ENCODE data around the gene HRH2.
A peak's percentile ranks its signal among the peaks of the same experiment; 100 is the strongest.

HRH2 gene

DNA sequence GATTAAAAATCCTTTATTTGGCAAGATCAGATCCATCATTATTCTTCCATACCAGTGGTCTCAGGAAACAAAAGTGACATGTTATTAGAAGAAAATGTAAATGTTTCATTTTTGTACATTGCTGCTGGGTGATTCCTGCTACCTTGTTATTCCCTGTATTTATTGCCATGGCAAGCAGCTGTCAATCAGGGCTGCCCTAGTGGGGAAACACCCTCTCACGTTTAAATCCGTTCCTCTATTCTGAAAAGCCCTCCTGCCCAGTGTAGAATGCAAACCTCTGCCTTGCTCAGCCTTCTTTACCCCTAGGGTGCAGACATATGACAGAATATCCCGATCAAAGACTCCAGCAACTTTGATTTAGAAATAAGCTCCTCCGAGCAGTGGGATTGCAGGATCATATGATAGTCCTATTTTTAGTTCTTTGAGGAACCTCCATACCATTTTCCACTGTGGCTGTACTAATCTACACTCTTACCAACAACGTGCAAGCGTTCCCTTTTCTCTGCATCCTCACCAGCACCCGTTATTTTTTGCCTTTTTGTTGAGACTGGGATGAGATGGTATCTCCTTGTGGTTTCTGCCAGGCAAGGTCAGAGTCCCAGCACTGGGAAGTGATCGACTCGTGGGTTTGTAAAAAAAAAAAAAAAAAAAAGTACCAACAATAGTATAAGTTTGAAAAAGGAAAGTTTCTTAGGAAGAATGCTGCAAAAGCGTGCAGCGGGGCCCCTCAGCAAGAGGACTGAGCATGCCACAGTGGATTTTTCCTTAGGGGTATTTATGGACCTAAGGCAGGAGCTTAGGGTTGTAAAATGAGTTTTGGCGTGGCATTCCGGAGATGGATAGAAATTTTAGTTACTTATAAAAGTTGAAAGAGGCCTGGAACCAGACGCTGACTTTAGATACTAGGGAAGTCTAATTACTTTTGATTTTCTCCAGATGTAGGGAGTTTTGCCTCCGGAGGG, 66.7 kb downstream of the HRH2 start:
- intact Hi-C loops (cut with DNase I): loop anchor here (5.0 kb wide), 1 partner anchor 192 kb away; no protein-coding TSS in a partner anchor
- peak in 3 of 42 donors; percentile 5 to 38 (median 33) for DNase-seq

DNA sequence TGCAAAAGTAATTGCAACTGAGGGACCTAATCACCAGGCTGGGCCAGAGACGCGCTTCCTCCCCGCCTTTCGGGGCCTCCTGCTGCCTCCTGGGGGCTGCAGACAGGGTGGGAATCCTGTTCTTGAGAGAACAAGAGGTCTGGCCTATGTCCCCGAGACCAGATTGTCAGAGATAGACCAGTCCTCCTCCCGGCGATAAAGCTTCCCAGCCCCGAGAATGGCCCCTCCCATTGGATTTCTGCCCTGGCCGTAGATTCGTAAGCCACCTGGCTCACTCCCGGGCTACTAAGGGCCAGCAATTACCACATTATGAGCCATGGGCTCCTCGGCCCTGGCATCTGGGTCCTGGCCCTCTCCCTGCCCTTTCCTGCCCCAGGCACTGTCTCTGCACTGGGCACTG, 70.4 kb downstream of the HRH2 start:
- intact Hi-C loops (cut with DNase I): no loop called here
- DNase-seq: peak in 1 of 42 donors; percentile 30

DNA sequence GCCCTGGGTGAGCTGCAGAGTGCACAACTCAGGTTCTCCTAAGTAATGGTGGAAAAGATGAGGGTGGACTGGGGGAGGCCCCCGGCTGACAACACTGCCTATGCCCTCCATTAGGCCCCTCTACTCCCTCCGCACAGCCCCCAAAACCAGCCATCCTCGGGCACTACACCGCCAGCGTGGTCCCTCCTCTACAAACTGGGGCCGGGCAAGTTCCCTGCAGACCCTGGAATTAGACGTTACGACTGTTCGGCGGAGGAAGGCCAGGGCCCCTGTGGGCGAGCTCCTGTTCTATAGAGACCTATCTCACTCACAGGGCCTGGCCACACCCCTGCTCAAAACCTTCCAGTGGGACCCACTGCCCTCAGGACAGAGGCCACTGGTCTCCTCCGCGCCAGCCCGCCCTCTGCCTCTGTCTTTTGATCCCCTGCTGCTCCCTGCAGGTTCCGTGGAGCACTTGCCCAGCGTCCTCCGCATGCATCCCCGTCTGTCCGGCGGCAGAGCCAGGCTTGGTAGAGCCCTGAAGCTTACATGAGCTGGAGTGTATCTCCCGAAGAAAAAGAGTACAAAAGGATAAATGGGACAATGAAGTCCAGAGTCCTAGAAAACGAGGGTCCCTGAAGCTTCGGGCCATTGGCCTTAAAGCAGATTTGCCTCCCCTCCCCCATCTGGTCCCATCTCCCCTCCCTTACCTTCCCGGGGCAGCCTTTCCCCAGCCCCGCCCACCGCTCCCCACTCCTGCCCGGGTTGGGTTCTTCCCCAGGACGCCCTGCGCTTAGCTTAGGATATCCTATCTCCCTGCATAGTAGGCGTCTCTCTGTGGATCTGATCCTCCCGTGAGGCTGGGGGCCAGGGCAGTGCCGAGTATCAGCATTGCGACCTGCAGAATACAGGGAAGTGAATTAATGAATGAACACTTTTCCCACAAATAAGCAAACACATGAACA, 71.3 kb downstream of the HRH2 start:
- no peak for DNase-seq
- intact Hi-C loops (cut with DNase I): no loop called here

DNA sequence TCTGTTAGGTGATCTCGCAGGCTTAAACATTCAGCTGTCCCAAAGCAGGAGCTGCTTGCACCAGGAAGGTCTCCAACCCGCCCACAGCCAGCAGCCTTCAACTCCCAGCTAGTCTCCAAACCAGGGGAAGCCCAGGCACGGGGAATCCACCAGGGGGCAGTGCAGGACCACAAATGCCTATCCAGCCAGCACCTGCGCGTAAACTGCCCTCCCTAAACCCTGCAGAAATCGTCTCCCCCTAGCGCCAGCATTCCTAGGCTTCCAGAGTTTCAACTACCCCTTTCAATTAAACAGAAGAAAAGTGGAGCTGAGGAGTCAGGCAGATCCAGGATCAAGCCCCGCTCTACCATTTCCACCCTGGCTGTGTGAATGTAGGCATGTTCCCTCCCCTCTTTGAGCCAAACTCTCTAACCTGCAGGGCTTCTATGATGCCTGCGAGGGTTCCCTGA, 72.0 kb downstream of the HRH2 start:
- intact Hi-C loops (cut with DNase I): no loop called here
- DNase-seq: peak; percentile 85 to 98 (median 96)

DNA sequence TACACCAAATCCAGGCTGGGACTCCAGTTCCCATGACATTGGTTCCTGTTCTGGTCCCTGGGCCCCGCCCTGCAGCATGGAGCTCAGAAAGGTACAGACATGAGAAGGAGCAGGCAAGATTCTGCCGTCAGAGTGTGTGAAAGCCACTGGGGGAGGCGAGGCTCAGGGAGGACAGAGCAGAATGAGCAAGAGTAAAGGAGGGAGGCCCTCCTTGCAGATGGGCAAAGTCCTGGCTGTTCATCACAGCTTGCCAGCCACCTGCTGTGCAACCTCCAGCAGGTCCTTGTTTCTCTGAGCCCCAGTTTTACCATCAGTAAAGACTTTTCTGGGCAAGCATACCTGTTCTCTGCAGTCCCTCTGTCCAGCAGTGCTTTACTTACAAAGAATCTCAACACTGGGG, 73.3 kb downstream of the HRH2 start:
- intact Hi-C loops (cut with DNase I): no loop called here
- no peak for DNase-seq

DNA sequence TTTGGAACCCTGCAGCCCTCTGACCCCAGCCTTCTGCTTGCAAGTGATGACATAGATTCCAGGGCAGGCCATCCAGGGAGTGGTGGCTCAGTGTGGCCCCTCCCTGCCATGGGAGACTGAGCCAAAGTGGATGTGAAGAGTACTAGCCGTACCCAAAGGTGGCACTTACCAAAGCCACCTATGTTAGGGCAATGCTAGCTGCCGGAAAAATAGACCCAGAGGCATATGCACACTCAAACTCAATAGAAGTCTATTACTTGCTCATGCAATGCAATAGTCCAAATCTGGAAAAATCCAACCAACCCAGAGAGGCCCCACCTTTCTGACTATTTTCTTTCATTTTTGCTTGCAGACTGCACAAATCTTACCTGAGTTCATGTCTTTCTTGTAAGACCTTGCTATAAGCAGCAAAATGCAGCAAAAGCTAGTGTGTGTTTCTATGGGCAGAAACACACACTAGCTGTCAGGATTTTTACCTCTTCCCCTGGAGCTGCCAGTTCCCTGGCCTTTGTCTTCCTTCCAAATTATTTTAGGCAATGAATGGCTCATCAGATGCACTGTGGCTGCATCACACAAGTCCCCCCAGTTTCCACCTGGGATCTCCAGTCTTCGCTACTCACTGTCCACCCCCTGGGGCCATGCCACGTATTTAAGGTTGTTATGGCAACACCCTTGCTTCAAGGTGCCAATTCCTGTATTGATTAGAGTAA, 74.0 kb downstream of the HRH2 start:
- intact Hi-C loops (cut with DNase I): no loop called here
- no peak for DNase-seq

DNA sequence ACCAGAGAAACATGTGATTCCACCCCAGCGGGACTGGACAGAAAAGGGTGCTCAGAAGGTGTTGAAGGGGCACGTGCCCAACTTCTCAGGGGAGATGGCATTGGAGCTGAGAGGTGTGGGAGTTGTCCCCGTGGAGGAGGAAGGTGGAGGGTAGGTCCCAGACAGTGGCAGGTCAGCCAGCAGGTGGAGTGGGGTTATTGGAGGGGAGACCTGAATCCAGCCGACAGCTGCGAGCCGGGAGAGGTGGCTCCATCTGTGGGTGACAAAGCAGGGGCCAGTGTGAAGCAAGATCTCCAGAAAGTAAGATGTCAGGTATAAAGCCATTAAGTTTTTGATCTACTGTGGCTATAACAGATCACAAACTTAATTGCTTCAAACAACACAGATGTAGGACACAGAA, 75.1 kb downstream of the HRH2 start:
- DNase-seq: no peak
- intact Hi-C loops (cut with DNase I): no loop called here

DNA sequence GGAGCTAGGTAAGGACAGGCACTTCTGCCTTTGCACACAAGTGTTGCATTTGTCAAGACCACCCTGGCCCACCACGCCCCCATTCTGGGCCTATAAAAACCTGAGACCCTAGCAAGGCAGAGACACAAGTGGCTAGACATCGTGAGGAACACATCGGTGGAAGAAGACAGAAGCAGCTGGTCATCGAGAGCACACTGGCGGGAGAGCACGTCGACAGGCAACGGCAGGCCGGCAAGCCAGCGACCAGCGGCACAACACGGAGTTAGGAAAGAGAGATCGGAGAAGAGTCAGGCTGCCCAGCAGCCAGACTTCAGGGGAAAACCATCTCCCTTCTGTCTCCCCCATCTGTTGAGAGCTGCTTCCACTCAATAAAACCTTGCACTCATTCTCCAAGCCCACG, 76.1 kb downstream of the HRH2 start:
- intact Hi-C loops (cut with DNase I): no loop called here
- no peak for DNase-seq

DNA sequence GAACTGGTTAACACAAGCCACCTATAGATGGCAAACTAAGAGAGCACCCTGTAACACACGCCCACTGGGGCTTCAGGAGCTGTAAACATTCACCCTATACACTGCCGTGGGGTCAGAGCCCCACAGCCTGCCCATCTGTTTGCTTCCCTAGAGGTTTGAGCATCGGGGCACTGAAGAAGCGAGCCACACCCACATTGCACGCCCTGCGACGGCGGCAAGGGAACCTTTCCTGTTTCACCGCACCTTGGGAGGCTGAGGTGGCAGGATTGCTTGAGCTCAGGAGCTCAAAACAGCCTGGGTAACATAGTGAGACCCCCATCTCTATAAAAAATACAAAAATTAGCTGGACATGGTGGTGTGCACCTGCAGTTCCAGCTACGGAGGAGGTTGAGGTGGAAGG, 76.6 kb downstream of the HRH2 start:
- intact Hi-C loops (cut with DNase I): no loop called here
- peak in 1 of 42 donors; percentile 3 for DNase-seq

DNA sequence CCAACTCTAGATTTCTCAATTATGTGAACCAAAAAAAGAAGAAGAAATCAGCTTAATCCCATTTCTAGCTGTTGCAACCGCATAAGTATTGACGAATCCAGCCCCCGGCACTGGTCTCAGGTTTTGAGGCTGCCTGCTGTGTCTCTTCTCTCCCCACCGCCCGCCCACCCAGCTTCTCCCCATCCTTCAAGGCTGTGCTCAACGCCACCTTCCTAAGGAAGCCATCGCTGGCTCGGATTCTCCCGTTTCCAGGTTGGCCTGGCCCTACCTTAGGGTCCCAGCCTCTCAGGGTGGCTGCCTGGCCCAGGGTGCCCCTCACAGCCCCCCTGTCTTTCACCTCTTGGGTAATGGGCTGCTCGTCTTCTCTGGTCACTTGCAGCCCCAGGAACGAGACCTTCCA, 77.8 kb downstream of the HRH2 start:
- intact Hi-C loops (cut with DNase I): no loop called here
- DNase-seq: peak in 3 of 42 donors; percentile 8 to 32 (median 12)

DNA sequence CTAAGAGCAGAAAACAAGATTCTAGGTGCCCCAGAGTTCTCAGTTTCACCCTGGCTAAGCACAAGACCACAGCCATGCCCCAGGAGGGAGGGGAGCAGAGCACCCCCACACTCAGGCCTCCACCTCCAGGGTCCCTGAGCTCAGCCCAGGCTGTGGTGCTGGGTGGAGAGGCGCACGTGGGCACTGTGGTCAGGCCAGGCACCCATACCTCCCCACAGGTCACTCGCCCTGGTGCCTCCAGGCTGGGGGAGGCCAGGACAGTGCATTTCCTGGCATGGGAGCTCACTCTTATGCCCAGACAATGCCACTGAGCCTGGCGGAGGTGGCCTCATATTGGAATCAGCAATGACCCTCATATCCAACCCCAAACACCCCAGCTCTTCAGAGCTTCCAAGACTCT, 78.8 kb downstream of the HRH2 start:
- intact Hi-C loops (cut with DNase I): no loop called here
- DNase-seq: peak in 3 of 42 donors; percentile 7 to 26 (median 11)

DNA sequence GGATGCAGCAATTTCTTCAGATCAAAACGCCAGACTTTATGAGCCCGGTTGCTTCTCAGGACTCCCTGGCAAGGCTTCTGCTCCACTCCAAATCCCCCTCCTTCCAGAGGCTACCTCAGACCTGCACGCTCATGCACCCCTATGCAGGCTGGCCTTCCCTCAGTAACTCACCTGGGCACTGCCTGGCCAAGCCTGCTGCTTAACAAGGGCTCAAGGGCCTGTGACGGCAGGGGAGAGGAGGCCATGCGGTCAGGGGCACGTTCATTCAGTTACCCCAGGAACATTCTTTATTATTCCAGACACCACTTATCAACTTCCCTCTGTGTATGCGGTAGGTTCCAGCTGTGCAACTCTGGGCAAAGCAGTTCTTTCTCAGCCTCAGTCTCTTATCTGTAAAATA, 79.6 kb downstream of the HRH2 start:
- intact Hi-C loops (cut with DNase I): no loop called here
- DNase-seq: peak in 4 of 42 donors; percentile 5 to 19 (median 14)

DNA sequence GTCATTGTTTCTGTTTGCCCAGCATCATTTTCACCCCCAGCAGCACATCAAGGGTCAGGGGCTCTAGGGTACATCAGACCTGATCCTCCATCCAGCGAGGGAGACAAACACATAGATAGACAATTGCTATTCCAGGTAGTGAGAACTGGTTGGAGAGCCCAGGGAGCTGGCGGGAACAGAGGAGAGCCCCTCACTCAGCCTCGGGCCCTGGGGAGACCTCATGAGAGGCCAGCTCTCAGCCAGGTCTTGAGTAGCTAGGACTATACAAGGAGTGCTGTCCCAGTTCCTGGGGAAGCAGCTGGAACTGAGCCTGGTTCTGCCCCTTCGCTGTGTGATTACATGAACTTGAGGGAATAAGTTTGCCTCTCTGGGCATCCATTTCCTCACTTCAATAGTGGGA, 80.3 kb downstream of the HRH2 start:
- peak in 3 of 42 donors; percentile 3 to 36 (median 26) for DNase-seq
- intact Hi-C loops (cut with DNase I): no loop called here

DNA sequence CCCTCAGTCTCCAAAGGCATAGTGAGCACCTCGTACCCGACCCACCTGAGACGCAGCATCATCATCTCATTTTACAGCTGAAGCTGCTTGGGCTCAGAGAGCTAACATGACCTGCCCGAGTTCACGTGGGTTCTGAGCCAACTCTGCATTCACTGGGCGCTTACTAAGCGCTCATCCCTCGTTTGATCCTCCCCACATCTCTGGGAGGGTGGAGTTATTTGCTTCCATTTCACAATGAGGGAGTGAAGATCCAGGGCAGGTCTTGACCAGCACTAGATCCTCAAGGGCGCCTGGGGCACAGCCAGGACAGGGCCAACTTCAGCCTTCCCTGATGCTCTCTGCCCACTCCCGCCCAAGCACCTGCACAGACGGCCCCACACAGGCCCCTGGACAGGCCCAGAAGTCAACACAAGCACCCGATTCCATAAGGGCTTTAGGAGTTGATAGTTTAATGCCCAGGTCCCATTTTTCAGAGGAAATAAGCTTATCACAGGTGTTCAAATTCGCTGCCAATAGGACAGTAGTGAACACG, 80.8 kb downstream of the HRH2 start:
- peak in 4 of 42 donors; percentile 8 to 19 (median 12) for DNase-seq
- intact Hi-C loops (cut with DNase I): no loop called here

DNA sequence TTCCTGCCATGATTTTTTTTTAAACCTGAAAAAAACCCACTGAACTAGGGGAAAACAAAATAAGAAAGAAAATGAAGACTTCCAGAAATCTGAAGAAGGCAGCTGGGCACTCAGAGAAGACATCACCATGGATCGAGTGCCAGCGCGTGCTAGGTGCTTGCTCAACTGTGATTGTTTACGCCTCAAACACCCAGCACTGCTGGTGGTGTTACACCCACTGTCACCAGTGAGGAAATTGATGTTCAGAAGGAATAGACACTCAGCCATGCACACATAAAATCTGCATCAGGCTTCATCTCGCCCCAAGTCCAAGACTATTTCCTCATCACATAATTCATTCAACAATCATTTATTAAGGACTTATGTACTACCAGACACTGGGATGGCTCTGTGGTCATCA, 82.1 kb downstream of the HRH2 start:
- intact Hi-C loops (cut with DNase I): loop anchor here (10.0 kb wide), 1 partner anchor 135 kb away; the partner anchor contains the start of gene CPLX2
- peak in 3 of 42 donors; percentile 3 to 27 (median 20) for DNase-seq

DNA sequence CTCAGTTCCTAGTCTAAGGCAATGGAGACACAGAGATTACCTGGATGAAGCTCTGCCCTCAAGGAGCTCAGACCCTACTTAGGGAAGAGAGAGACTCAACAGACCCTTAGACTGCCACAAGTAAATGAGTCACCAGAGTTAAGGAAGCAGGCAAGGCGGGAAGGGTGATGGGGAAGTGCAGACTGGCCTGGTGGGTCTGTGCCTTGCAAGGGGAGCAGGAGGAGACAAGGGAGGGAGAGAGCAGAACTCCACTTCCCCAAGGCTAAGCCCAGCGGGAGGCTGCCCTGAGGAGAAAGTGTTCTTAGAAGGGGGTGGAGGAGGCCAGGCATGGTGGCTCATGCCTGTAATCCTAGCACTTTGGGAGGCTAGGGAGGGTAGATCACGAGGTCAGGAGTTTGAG, 83.7 kb downstream of the HRH2 start:
- intact Hi-C loops (cut with DNase I): loop anchor here (10.0 kb wide), 1 partner anchor 133 kb away; the partner anchor contains the start of gene CPLX2
- DNase-seq: peak in 2 of 42 donors; percentile 34

DNA sequence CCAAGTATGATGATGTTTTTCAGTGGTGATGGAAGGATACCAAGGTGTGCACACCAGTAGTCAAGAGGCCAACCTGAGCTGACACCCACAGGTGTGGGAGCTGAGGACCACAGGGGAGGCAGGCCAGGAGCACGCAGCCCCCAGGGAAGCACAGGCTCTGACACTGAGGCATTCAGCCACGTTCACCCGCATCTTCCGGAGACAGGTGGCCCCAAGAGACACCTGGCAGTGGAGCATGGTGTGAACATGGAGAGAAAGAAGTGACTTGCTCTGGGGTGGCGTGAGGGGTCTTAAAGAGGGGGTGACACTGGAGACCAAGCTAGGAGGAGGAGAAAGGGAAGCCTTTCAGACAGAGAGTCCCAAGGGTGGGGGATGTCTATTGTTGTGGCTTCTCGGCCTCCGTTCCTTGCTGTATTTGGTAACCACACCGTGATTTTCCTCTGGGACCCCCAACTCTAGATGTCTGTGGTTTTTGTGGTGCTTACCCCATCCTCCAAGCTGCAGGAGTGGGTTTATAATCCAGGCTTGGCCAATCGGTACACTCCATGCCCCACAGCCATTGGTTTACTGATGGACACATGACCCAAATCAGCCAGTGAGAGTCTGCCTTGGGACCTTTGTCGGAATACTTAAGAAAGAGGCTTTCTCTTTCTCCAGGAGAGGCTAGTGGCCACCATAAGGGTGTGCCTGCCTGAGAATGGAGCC, 84.6 kb downstream of the HRH2 start:
- intact Hi-C loops (cut with DNase I): loop anchor here (10.0 kb wide), 1 partner anchor 132 kb away; the partner anchor contains the start of gene CPLX2
- peak in 2 of 42 donors; percentile 18 to 29 for DNase-seq

Data from head of caudate nucleus (tissue), 42 donors.